ENCODE results near the gene NKD1.

DNA sequence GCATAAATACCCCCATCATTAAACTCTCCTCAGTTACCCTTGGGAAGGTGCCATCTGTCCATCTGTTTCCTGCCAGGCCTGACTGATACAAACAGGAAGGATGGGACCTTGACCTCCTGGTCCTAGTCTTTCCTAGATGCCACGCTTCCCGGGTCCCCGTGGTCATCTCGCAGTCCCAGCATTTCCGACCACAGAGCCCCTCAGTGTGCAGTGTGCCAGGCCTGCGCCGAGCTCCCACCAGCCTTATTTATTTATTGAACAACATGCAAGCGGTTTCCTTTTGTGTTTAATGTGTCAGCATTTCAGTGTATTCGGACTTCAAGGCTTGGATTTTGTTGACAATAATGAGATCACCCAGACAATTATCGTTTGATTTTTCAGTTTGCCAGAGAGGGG lies 45.6 kb upstream of the NKD1 start:
- TF ChIP-seq, protein P1, sequence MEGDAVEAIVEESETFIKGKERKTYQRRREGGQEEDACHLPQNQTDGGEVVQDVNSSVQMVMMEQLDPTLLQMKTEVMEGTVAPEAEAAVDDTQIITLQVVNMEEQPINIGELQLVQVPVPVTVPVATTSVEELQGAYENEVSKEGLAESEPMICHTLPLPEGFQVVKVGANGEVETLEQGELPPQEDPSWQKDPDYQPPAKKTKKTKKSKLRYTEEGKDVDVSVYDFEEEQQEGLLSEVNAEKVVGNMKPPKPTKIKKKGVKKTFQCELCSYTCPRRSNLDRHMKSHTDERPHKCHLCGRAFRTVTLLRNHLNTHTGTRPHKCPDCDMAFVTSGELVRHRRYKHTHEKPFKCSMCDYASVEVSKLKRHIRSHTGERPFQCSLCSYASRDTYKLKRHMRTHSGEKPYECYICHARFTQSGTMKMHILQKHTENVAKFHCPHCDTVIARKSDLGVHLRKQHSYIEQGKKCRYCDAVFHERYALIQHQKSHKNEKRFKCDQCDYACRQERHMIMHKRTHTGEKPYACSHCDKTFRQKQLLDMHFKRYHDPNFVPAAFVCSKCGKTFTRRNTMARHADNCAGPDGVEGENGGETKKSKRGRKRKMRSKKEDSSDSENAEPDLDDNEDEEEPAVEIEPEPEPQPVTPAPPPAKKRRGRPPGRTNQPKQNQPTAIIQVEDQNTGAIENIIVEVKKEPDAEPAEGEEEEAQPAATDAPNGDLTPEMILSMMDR (IDR thresholded peaks at IDR 0.05) = no peak
- TF ChIP-seq POLR2A (IDR thresholded peaks at IDR 0.05) (no peak), POLR2AphosphoS5 (IDR thresholded peaks at IDR 0.05) (no peak)
